Neural cell (in vitro differentiated cells): Measurements from ENCODE around the gene INTS11.

Experiments used
- CTCF ChIP-seq: fragments of 450-650 bp; IDR thresholded peaks from 2 replicates; pipeline ENCODE4 v1.5.1; 2014; ENCODE audit warnings: antibody characterized with exemption, mild to moderate bottlenecking, moderate library complexity; ENCODE audit not compliant: poor library complexity, severe bottlenecking
- EP300 ChIP-seq: fragments of 450-650 bp; conservative IDR thresholded peaks from 2 replicates; pipeline ENCODE4 v1.6.1; 2014; ENCODE audit warnings: antibody characterized with exemption, mild to moderate bottlenecking, moderate library complexity; ENCODE audit not compliant: poor library complexity, severe bottlenecking
- RAD21 ChIP-seq: fragments of 450-650 bp; conservative IDR thresholded peaks from 2 replicates; pipeline ENCODE4 v1.6.1; 2014; ENCODE audit warnings: antibody characterized with exemption, mild to moderate bottlenecking, moderate library complexity
- SMC3 ChIP-seq: fragments of 450-650 bp; conservative IDR thresholded peaks from 2 replicates; pipeline ENCODE4 v1.6.1; 2014; ENCODE audit warnings: antibody characterized with exemption, mild to moderate bottlenecking, moderate library complexity; ENCODE audit not compliant: poor library complexity

GRCh38 chr1:1281533-1282321 is 42.7 kb downstream of the INTS11 start:
- TF ChIP-seq SMC3 (no peak), CTCF (no peak), RAD21 (no peak), EP300 (no peak)
